SIG-M5 (cell line): ENCODE results near the gene ARSJ.
A peak's percentile ranks its signal among the peaks of the same experiment; 100 is the strongest.

Source experiments
- DNase-seq: peaks from one replicate; lab custom pipeline; 2025; lab: John Stamatoyannopoulos, UW

ARSJ gene

GRCh38 chr4:113899271-113900070 lies 80.0 kb downstream of the ARSJ start:
- DNase-seq = peak; percentile 1

- DNase-seq = no peak
Observed at GRCh38 chr4:113893546-113893945, 85.9 kb downstream of the ARSJ start.

- no peak for DNase-seq
Observed at GRCh38 chr4:113888006-113888405, 91.4 kb downstream of the ARSJ start.

- DNase-seq = no peak
Observed at GRCh38 chr4:113885291-113885690, 94.2 kb downstream of the ARSJ start.

- DNase-seq = no peak
Observed at GRCh38 chr4:113884655-113885054, 94.8 kb downstream of the ARSJ start.

GRCh38 chr4:113882668-113883067 lies 96.8 kb downstream of the ARSJ start:
- DNase-seq = no peak

- DNase-seq = no peak
Observed at GRCh38 chr4:113881256-113881655, 98.2 kb downstream of the ARSJ start.

- DNase-seq = no peak
Observed at GRCh38 chr4:113880240-113881028, 99.0 kb downstream of the ARSJ start.

GRCh38 chr4:113878668-113879067 lies 100.8 kb downstream of the ARSJ start:
- no peak for DNase-seq

GRCh38 chr4:113874480-113874879 lies 105.0 kb downstream of the ARSJ start:
- no peak for DNase-seq

GRCh38 chr4:113873508-113873907 lies 105.9 kb downstream of the ARSJ start:
- DNase-seq = no peak

- no peak for DNase-seq
Observed at GRCh38 chr4:113872426-113873260, 106.8 kb downstream of the ARSJ start.

- DNase-seq = no peak
Observed at GRCh38 chr4:113871080-113871479, 108.4 kb downstream of the ARSJ start.

GRCh38 chr4:113869743-113870375 lies 109.6 kb downstream of the ARSJ start:
- DNase-seq = no peak

- no peak for DNase-seq
Observed at GRCh38 chr4:113866611-113867010, 112.8 kb downstream of the ARSJ start.

GRCh38 chr4:113858924-113859323 lies 120.5 kb downstream of the ARSJ start:
- DNase-seq = no peak

GRCh38 chr4:113851816-113852215 lies 127.6 kb downstream of the ARSJ start:
- DNase-seq = no peak
